Renal pelvis (tissue), 4 donors: ENCODE data around the gene EVA1A. TPM values are rescaled to one million over a fixed set of nuclear protein-coding genes. Genes with fewer than 3 reads are reported as not detected.
A peak's percentile ranks its signal among the peaks of the same experiment; 100 is the strongest.
"Not testable (repeated sequence)": the region's sequence is repeated elsewhere in the genome, so short reads cannot be mapped to it uniquely, and the experiment has no call there.

Experiments used
- DNase-seq: peaks from one replicate; pipeline ENCODE4 v3.0.0-alpha.2; 2013
- polyA plus RNA-seq, 3 donors: library from polyadenylated mRNA; unstranded; fragments of 120-200 nt; gene quantifications; one replicate each; pipeline ENCODE4 v1.2.1, GENCODE V29; 2013; ENCODE audit not compliant: insufficient read length in 3 of 3

The EVA1A gene
- polyA plus RNA-seq, 3 donors = 13.1 to 16.3 (median 15.0) TPM

DNA sequence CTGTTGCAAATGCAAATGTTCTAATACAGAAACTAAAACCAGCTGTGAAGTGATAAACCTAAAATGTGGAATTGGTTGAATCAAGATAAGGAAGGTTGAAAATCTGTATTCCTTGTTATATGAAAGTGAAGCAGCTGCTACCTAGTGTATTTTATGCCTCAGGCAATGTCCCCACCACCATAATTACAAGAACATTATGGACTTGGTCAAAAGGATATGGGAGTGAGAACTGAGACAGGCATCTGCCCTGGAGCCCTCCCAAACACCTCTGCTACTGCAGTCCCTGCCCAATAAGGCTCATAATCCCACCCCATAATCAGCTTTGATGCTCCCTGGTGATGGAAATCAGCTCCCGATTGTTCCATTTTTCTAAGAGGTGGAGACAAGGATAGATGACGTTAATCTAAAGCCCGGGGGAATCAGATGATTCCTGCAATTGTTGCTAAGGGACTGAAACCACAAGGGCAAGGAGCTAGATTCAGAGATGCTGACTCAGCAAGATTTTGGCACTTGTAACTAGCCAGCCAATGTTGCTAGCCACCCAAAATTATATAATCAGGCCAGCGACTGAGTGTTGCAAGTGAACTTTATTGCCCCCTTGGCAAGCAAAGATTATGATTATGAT lies 69.5 kb downstream of the EVA1A start:
- DNase-seq = no peak

DNA sequence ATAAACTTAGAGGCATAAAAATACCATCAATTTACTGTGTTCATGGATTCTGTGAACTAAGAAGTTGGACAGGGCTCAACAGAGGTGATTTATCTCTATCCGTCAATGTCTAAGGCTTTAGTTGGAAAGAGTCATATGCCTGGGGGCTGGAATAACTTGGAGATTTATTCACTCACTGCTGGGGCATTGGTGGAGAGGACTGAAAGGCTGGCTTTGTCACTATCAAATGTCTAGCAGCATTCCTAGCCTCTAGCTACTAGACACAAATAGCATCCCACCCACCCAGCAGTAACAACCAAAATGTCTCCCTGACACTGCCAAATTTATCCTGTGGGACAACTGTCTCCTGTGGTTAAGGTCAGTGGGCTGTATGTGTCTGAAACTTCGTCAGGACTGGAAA lies 71.0 kb downstream of the EVA1A start:
- no peak for DNase-seq

DNA sequence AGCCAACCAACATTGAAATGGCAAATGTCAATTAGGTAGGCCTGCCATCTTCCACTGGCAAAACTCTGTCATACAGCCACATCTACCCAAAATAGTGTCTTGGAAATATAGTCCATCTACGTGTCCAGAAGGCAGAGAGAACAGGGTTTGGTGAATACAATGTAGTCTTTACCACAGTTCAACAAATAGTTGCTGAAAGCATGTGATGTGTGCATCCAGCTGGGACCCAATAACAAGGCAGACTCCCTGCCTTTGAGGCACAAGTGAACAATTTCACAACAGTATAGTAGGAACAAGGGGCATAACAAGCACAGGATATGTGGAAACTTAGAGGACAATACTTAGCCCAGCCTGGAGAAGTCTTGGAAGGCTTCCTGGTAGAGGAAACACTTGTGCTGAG lies 72.6 kb downstream of the EVA1A start:
- no peak for DNase-seq

DNA sequence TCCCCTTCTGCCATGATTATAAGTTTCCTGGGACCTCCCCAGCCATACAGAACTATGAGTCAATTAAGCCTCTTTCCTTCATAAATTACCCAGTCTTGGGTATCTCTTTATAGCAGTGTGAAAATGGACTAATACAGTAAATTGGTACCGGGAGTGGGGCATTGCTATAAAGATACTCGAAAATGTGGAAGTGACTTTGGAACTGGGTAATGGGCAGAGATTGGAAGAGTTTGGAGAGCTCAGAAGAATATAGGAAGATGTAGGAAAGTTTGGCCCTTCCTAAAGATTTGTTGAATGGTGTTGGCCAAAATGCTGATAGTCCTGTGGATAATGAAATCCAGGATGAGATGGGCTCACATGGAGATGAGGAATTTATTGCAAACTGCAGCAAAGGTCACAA lies 74.0 kb downstream of the EVA1A start:
- DNase-seq = not testable (repeated sequence)

DNA sequence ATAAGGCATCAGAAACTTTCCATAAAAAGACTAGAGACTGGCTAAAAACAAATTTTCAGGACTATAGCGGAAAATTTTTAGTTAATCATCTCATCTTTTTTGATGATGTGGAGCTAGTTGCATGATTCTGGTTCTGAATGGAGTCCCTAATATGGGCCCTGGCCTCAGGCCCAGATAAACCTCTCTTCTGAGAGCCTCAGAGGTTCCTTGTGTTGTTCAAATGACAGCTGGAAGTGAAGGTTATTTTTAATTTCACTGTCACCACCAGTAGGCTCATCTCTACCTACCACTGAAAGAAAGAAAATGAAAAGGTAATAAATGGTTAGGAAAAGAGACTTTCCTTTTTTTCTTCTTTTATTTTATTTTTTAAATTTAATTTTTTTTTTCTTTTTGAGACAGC lies 75.9 kb downstream of the EVA1A start:
- DNase-seq = no peak

DNA sequence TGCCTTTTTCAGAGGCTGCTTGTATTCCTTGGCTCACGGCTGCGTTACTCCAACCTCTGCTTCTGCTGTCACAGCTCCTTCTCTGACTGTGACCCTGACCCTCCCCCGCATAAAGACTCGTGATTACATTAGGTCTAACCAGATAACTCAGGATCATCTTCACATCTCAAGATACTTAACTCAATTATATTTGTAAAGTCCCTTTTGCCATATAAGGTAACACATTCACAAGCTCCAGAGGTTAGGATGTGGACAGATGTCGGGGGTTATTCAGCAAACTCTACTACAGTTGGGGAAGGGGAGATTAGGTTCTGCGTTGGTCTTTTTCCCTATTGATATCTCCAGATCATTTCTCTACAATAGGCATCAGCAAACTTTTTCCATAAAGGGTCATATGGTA lies 76.9 kb downstream of the EVA1A start:
- no peak for DNase-seq

DNA sequence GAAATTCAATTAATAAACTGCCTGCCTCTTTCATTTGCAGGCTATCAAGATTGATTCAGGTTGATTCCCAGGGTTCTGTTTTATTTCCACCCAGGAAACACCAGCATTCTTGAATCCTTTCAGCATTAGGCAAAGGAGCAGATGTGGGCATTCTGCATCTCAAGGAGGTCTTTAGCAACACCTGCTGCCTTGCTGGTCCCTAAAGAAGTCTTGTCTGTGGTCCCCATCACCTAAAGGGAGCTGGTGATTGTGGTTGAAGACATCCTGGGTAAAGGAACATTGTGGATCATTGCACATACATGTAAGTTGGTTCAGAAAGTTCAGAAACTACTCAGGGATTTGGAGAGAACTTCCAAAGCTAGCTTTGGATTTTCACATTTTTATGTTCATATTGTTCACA lies 78.3 kb downstream of the EVA1A start:
- DNase-seq = no peak

DNA sequence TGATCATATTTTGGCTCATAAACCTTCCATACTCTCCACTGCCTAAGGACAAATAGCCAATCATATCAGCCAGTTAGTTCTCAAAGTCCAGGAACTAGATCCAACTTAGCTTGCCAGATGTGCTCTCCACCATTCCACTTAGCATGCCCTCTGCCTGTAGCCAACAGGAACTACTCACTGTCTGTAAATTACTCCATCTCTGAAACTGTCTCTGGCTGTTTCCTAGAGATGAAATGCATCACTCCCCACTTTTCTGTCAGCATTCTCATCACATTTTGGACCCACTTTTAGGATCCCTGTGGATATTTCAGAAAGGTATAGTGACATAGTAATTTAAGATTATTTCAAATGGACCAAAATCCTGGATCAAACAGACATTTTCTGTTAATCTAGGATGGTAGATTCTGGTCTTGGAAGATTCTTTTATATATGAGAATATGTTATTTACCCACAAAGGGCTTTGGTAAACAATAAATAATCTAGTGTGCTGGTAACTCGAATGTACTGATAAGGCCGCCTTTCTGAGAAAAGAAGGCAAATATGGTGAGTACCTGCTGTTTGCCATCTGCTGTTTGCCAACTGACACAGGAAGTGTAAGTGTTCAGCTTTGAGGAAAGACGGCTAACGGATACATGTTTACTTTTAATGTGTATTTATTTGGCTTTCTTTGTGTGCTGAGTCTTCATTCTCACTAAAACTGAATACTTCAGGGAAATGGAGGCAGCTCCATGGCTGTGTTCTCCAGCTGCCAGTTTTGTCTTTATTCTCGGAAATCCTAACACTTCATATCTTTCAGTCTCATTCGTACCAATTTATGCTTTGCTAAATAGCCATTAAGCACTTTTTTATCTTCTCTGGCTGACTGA lies 79.5 kb downstream of the EVA1A start:
- DNase-seq = no peak

DNA sequence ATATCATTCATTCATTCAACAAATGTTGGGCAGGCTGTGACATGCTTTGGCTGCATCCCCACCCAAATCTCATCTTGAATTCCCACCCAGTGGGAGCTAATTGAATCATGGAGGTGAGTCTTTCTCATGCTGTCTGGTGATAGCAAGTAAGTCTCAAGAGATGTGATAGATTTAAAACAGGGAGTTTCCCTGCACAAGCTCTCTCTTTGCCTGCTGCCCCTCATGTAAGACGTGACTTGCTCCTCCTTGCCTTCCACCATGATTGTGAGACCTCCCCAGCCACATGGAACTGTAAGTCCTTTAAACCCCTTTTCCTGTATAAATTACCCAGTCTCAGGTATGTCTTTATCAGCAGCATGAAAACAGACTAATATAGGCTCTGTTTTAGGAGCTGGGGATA lies 83.0 kb downstream of the EVA1A start:
- DNase-seq = not testable (repeated sequence)

DNA sequence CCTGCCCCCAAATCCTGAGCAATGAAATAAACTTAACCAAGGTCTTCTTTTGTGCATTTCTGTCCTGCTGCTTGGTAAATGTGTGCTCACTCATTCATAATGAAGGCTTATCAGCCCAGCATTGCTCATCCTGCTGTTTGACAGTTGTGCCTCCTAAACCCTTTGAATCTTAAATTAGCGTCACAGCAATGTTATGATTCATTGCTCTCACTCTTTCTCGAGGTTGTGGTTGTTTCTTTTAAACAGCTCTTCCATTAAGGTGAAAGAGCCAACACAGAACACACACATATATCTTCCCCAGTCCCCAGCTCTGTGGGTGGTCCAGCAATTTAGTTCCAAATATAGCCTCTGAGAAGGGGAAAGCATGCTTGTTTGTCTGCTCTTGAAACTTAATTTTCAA lies 84.0 kb downstream of the EVA1A start:
- peak; percentile 58 for DNase-seq

DNA sequence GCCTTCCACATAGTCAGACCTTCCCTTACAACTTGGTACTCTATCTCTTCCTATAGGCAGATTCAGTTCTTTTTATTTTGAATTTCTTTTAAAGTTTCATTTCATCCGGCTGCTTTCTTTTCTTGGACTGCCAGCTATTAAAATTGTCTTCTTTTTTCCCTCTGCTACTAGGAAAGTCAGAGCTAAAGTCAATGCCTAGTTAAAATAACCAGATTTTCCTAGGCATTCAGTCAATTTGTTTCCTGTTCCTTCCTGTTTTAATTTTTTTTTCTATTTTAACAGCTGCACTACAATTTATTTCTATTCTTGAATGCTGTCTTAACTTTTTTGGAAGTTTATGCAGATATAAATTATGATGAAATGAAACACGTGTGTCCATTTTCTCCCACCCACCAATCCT lies 84.8 kb downstream of the EVA1A start:
- DNase-seq = peak; percentile 24

DNA sequence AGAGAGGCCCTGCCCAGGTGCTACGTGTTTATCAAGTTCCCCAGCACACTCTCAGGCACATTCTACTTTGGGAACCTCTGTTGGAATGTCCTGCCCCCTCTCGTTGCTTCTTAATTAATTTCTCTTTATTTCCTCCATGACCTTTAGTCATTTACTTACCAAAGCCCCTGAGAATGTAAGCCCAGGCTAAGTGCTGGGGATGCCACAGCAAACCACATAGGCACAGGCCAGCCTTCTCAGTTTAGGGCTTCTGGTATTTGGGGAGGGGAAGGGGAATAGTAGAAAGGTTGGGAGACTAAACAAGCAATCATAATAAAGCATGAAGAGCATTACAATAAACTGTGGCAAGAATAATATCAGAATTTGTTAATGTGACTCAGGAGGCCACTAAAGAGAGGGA lies 85.7 kb downstream of the EVA1A start:
- DNase-seq = no peak

DNA sequence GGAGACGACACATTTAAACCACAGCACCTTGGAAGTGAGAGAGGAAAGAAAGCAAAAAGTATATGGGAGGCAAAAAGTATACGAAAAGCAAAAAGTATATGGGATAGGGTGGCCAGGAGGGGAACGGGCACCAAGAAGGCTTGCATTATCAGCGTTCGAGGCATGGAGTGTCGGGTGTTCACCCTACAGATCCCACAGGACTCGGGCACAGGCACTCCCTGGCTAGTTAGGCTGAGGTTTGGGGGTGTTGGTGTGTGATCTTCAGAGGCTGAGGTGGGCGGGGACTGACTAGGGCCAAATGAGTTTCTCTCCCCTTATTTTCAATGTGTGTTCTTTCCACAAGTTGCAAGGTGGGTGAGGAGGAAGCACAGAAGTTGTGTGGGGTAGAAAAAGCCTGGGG lies 86.6 kb downstream of the EVA1A start:
- DNase-seq = no peak

DNA sequence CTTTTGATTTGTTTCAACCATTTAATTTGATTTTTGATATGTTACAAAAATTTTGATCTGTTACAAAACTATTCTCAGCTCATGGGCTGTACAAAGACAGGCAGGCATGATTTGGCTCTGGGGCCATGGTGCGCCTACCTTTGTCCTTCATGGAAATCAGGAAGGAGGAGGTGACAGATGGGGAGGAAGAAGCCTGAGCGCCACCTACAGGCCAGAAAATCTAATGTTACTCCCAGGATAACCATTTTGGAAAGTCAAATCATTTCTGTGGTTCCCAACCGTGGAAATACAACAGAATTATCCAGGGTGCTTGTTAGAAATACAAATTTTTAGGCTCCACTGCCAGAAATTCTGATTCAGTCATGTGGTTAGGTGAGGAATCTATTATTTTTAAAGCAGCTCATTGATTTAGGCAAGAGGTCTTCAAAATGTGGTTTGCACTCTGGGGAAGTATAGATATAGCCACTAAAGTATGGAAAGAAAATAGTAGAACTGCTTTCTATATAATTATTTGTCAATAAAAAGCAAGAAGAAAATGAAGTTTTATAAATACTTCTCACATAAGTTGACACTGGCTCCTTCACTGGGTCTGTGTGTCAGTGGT lies 93.9 kb downstream of the EVA1A start:
- no peak for DNase-seq

DNA sequence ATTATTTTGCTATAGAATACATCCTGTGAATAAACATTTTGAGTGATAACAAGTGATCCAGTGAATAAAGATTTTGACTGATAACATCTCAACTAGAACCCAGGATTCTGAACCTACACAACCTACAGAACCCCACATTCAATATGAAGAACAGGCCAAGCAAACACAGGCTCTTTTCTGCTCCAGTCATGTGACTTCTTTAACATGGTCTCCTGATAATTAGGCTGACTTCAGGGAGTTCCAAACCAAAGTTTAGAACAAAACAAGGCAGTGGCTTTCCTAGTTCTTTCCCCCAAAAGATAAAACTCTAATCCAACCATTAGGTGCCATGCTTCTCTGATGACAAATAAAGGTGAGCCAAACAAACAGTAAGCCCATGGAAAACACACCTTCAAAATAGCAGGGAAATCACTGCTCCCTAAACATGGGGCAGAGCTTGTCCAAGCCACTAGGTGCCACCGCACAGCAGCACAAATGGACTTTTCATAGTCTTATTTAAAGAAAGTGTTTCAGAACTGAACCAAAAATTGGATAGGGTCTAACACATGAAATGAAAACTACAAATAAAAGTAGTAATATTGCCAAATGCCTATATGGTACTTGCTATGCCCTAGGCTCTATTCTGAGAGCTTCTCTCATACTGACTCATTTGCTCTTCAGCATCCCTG lies 95.3 kb downstream of the EVA1A start:
- peak; percentile 26 for DNase-seq

DNA sequence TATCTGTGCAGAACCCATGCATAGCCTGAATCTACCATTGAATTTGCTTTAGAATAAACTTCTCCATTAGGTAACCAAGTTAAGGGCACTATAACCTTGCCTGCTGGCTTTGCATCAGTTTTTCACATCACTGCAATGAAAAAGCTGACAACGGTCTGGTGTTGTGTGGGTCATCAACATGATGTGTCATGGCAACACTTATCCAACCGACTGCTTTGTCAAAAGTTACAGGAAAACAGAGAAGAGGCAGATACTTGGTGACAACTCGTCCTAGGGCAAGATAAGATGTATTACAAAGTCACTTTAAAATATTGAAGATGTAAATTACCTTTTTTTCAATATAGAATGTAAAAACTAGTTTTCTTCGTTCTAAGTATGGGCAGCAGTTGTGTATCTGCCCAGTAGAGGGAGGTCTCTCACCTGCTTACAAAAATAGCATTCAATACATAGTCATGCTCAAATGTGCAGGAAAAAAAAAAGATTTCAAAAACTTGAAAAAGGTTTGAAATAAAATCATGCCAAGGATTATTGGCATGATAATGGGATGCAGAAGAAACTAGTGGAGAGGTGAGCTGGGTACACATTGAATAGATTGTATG lies 96.3 kb downstream of the EVA1A start:
- DNase-seq = peak; percentile 27

DNA sequence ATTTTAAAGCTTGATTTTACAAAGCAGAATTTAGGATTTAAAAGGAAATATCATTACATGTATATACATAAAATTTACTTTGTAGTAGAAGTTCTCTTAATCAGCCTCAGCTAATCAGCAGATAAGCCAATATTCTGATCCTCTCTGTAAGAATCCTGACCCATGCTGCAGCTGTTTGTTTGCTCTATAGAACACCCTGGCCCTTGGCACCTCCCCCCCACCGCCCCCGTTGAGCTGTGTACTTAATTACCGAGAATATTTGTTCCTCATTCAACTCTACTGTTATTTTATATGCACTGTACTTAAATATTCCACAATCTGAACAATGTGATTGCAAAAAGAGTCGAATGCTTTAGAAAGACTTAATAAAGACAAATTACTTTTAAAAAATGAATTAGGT lies 98.0 kb downstream of the EVA1A start:
- no peak for DNase-seq

DNA sequence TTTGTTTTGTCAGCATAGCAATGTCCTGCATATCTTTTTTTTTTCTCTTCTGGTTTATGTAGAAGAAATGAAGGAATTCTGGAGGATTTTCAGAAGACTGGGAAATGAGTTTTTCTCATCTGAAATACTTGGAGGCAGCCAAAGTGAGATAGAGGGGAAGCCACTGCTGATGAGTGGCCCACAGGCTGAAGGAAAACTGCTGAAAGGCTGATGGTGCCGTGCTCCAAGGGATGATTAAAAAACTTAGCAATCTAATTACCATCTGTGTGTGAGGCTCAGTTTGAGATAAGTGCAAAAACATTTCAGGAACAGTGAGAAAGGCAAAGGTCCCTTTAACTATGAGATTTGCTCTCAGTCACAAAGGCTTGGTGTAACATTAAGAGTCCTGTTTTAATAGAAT lies 98.5 kb downstream of the EVA1A start:
- no peak for DNase-seq

DNA sequence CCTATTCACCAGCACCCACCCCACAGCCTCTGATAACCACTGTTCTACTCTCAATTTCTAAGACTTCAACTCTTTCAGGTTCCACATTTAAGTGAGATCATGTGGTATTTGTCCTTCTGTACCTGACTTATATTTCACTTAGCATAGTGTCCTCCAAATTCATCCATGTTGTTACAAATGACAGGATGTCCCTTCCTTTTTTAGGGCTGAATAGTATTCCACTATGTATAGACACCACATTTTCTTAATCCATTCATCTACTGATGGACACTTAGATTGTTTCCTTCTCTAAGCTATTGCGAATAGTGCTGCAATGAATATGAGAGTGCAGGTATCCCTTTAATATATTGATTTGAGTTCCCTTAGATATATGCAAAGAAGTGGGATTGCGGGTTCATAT lies 100.1 kb downstream of the EVA1A start:
- DNase-seq = no peak

DNA sequence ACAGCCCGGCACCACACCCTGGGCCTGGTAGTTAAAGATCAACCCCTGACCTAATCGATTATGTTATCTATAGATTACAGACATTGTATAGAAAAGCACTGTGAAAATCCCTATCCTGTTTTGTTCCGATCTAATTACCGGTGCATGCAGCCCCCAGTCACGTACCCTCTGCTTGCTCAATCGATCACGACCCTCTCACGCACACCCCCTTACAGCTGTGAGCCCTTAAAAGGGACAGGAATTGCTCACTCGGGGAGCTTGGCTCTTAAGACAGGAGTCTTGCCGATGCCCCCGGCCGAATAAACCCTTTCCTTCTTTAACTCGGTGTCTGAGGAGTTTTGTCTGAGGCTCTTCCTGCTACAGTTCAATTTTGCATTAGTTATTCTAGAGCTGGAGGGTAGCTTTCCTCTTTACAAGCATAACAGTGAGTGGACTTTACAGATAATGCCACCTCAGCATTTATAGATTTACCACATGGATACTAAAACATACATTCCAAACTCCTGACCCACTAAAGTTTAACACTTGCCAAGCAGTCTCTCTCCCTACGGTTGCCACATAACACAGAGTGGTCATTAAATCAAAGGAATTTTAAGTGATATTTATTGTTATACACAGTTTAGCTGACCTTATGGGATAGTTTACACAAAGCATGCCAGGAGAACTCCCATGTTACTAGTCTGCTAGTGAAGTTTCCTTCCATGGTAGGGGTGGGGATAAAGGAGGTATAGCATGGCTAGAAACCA lies 101.0 kb downstream of the EVA1A start:
- DNase-seq = no peak

DNA sequence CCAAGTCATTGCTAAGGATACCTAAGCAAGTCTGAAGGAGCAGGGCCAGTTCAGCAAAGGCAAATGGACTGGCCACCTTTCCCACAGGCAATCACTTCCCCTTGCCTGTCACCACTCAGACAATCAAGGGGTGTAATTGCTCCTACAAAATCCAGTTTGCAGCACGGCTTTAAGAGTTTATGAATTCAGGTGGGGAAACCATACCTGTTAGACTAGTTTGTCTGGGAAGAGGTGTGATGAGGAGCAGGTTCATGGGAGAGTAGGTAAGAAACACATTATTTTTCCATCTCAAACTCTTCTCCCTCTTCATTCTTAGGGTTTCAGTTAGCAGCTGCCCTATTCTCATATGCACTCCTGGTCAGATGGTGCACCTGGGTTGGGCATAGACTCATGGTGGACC lies 102.5 kb downstream of the EVA1A start:
- DNase-seq = no peak

DNA sequence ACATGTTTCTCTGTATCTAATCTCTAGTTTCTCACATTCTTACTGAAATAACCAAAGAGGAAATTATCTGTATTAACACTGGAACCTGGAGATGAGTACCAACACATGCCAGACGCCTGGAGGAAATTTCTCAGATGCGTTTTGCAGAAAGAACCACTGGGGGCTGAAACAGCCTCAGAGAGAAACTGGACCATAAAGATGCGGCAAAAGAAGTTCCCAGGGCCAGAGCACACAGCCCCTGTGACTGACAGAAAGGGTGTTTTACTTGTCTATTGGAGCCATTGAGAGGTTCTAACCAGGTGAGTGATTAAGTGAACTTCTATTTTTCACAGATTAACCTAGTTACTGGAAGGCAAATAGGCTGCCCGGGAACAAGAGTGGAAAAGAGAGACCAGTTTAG lies 103.9 kb downstream of the EVA1A start:
- no peak for DNase-seq
